SU-DHL-6 (cell line): ENCODE measurements around the gene RAX2.

Experiments
- EZH2phosphoT487 ChIP-seq: fragments of 200-600 bp; sonication (generic), shearing (Covaris generic); conservative IDR thresholded peaks from 2 replicates; pipeline ENCODE4 v1.6.1; 2018; ENCODE audit warnings: mild to moderate bottlenecking, antibody characterized with exemption, low read length, moderate library complexity, mixed read lengths
- TF ChIP-seq, protein P1 (sequence below): fragments of 200-600 bp; sonication (generic); IDR thresholded peaks from one replicate; pipeline ENCODE4 v1.5.1; 2017; ENCODE audit warnings: antibody characterized with exemption, mild to moderate bottlenecking, low read length, moderate library complexity; ENCODE audit not compliant: insufficient read depth, poor library complexity, severe bottlenecking

- no peak for TF ChIP-seq EZH2phosphoT487
- TF ChIP-seq, protein P1, sequence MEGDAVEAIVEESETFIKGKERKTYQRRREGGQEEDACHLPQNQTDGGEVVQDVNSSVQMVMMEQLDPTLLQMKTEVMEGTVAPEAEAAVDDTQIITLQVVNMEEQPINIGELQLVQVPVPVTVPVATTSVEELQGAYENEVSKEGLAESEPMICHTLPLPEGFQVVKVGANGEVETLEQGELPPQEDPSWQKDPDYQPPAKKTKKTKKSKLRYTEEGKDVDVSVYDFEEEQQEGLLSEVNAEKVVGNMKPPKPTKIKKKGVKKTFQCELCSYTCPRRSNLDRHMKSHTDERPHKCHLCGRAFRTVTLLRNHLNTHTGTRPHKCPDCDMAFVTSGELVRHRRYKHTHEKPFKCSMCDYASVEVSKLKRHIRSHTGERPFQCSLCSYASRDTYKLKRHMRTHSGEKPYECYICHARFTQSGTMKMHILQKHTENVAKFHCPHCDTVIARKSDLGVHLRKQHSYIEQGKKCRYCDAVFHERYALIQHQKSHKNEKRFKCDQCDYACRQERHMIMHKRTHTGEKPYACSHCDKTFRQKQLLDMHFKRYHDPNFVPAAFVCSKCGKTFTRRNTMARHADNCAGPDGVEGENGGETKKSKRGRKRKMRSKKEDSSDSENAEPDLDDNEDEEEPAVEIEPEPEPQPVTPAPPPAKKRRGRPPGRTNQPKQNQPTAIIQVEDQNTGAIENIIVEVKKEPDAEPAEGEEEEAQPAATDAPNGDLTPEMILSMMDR = no peak
These were observed 5.5 kb downstream of the RAX2 start for GRCh38 chr19:3766520-3766919.
